Naive B cell (primary cell): ENCODE measurements around the gene RPTOR. TPM values are rescaled to one million over a fixed set of nuclear protein-coding genes. Genes with fewer than 3 reads are reported as not detected.
A peak's percentile ranks its signal among the peaks of the same experiment; 100 is the strongest.

Experiments
- ATAC-seq, 2 donors: fragments of 150-1000 bp; cut with Tn5 transposase; 2 replicates each; pipeline ENCODE4 v1.10.0; 2021; ENCODE audit warnings: low read depth in 2 of 2, mild to moderate bottlenecking in 2 of 2, moderate library complexity in 2 of 2
- DNase-seq: peaks from one replicate; pipeline ENCODE4 v3.0.0; 2022
- H3K27ac Mint-ChIP-seq, 6 donors: one replicate each; pipeline ENCODE4 v1.8.0; 2020 to 2022; ENCODE audit warnings: mild to moderate bottlenecking in 6 of 6, mixed read lengths in 6 of 6, moderate library complexity in 5 of 6, inconsistent platforms in 2 of 6
- H3K27me3 Mint-ChIP-seq, 3 donors: one replicate each; pipeline ENCODE4 v1.8.0; 2021 to 2022; ENCODE audit warnings: mixed read lengths in 3 of 3, mild to moderate bottlenecking in 1 of 3
- H3K36me3 Mint-ChIP-seq, 2 donors: one replicate each; pipeline ENCODE4 v1.8.0; 2020 to 2022; ENCODE audit warnings: mixed read lengths in 2 of 2, inconsistent platforms in 1 of 2, mild to moderate bottlenecking in 1 of 2
- H3K4me1 Mint-ChIP-seq, 3 donors: one replicate each; pipeline ENCODE4 v1.8.0; 2020 to 2022; ENCODE audit warnings: mixed read lengths in 3 of 3, inconsistent platforms in 1 of 3, mild to moderate bottlenecking in 1 of 3, moderate library complexity in 1 of 3
- H3K4me3 Mint-ChIP-seq, 8 donors: one replicate each; pipeline ENCODE4 v1.8.0; 2020 to 2022; ENCODE audit warnings: mild to moderate bottlenecking in 8 of 8, mixed read lengths in 8 of 8, moderate library complexity in 8 of 8, inconsistent platforms in 2 of 8
- H3K9me3 Mint-ChIP-seq, 7 donors: one replicate each; pipeline ENCODE4 v1.8.0; 2020 to 2022; ENCODE audit warnings: mixed read lengths in 7 of 7, mild to moderate bottlenecking in 5 of 7, inconsistent platforms in 2 of 7, moderate library complexity in 1 of 7
- polyA plus RNA-seq, 6 donors: library from polyadenylated mRNA; unstranded; fragments of 300-500 nt; fragmentation: Illumina TruSeq; gene quantifications; one replicate each; pipeline ENCODE4 v1.2.3, GENCODE V29; 2021; ENCODE audit warnings: low read depth in 6 of 6

RPTOR gene
- polyA plus RNA-seq: 10 to 100 TPM in 2 of 6 donors, 1 to 10 TPM in 4; 5.5 to 13.9 (median 9.0) TPM

DNA sequence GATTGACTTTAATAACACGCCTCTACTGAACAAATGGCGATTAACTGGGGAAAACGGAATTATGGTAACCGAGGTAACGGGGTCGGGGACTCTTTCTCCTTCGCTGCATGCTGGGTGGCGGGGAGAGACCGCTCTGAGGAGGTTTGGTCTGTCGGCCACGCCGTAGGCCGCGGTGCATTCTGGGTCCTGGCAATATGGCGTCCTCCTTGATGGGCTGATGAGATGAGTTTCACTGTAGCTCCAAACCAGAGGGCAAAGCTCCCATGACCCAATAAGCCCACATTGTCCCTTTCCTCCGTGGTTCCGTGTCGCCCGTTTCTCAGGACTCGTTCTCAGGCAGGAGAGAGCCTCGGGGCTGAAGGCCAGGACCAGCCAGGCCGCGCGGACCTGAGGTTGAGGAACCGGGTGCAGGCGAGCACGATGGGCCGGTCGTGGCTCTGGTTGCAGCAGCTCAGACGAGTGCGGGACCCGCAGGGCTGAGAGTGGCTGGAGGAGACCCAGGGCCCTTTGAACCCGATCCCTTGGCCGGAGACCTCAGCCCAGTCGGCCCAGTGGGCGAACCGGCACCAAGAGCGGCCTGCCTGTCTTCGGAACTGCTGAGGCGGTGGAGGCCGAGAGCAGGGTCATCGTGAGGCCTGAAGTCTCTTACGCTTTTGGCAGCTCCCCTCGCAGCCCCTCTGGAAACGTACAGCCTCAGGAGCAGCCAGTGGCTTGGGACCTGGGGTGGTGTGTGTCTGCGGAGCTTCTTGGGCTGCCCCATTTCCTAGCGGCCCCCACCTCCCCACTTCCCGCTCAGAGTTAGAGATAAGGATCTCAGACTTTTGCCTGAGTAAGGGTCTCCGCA is at the start of gene RPTOR:
TSS of gene RPTOR (plus strand) at position 184 of the 844 bp plus-strand sequence. CDS start 792 bp downstream, outside the sequence.
- ATAC-seq (peak; percentile 98 to 99), DNase-seq (peak; percentile 85)
- Mint-ChIP-seq H3K27ac (peak within 1 kb of the TSS; percentile 91 to 95 (median 92)), H3K4me3 (peak within 1 kb of the TSS; percentile 86 to 97 (median 92)), H3K27me3 (peaks cover 13 to 15% (median 13%) of the 10 kb centered on the region in 3 donors), H3K36me3 (no peaks in the 10 kb centered on the region), H3K4me1 (peaks cover 18 to 39% (median 28%) of the 10 kb centered on the region in 3 donors), H3K9me3 (no peaks in the 10 kb centered on the region)

GRCh38 chr17:80497726-80498241 is 46.9 kb upstream of the RPTOR start:
- Mint-ChIP-seq H3K4me1 (peaks cover 0 to 5% (median 0%) of the 10 kb centered on the region in 3 donors), H3K27me3 (peaks cover 22 to 39% (median 31%) of the 10 kb centered on the region in 3 donors), H3K9me3 (peaks cover 0 to 5% (median 0%) of the 10 kb centered on the region in 7 donors), H3K36me3 (no peaks in the 10 kb centered on the region), H3K27ac (peak overlapping the region in 2 of 6 donors; percentile 2 to 11), H3K4me3 (no peak overlapping the region)
- no peak for DNase-seq
- no peak for ATAC-seq

DNA sequence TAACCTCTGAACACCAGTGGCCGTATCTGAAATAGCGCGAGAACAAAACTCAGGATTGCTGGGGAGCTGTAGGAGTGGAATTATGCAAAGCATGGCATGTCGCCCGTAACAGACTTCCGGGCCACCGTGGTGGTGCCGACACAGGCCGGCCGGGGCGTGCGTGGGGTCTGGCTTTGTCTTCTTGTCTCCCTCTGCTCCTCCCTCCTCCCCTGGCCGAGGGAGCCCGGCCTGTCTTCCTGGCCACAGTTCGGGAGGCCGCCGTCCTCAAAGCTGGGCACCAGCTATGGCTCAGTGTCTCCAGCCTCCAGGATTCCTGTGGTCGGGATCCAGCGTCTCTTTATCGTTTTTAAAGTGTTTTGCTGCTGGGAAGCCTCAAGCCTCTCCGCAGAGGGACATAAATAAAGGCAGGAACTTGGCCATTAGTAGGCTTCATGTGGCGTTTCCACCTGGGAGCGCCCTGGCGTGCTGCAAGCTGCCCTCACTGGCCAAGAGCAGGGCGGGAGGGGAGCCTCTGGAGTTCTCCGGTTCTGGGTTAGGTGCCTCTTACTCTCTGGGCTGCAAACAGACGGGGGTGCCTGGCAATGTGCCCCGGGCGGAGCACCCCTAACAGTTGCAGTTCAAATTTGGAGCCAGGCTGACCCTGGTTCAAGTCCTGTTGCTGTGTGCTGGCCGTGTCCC is 46.3 kb upstream of the RPTOR start:
- H3K9me3 Mint-ChIP-seq: peaks cover 0 to 5% (median 0%) of the 10 kb centered on the region in 7 donors
- H3K4me3 Mint-ChIP-seq: no peak overlapping the region
- H3K27ac Mint-ChIP-seq: no peak overlapping the region
- DNase-seq: no peak
- H3K4me1 Mint-ChIP-seq: peaks cover 0 to 5% (median 0%) of the 10 kb centered on the region in 3 donors
- peak in 1 of 2 donors; percentile 36 for ATAC-seq
- H3K36me3 Mint-ChIP-seq: no peaks in the 10 kb centered on the region
- H3K27me3 Mint-ChIP-seq: peaks cover 22 to 45% (median 33%) of the 10 kb centered on the region in 3 donors

GRCh38 chr17:80498920-80499410 is 45.7 kb upstream of the RPTOR start:
- H3K27me3 Mint-ChIP-seq: peaks cover 22 to 51% (median 39%) of the 10 kb centered on the region in 3 donors
- no peaks in the 10 kb centered on the region for H3K36me3 Mint-ChIP-seq

GRCh38 chr17:80499560-80499959 is 45.1 kb upstream of the RPTOR start:
- H3K9me3 Mint-ChIP-seq: peaks cover 0 to 5% (median 0%) of the 10 kb centered on the region in 7 donors
- H3K27ac Mint-ChIP-seq: peak overlapping the region in 1 of 6 donors; percentile 28
- peaks cover 22 to 52% (median 45%) of the 10 kb centered on the region in 3 donors for H3K27me3 Mint-ChIP-seq
- ATAC-seq: no peak
- no peaks in the 10 kb centered on the region for H3K36me3 Mint-ChIP-seq
- peaks cover 0 to 5% (median 0%) of the 10 kb centered on the region in 3 donors for H3K4me1 Mint-ChIP-seq
- DNase-seq: no peak
- no peak overlapping the region for H3K4me3 Mint-ChIP-seq

More at GRCh38 chr17:80498920-80499410, 45.7 kb upstream of the RPTOR start:
- Mint-ChIP-seq H3K9me3 (peaks cover 0 to 5% (median 0%) of the 10 kb centered on the region in 7 donors), H3K4me1 (peaks cover 0 to 5% (median 0%) of the 10 kb centered on the region in 3 donors), H3K4me3 (no peak overlapping the region), H3K27ac (no peak overlapping the region)
- no peak for DNase-seq
- ATAC-seq: no peak

- Mint-ChIP-seq H3K36me3 (no peaks in the 10 kb centered on the region), H3K4me3 (no peak overlapping the region), H3K4me1 (peaks cover 0 to 5% (median 0%) of the 10 kb centered on the region in 3 donors), H3K27me3 (peaks cover 22 to 52% (median 44%) of the 10 kb centered on the region in 3 donors), H3K27ac (no peak overlapping the region), H3K9me3 (peaks cover 0 to 5% (median 1%) of the 10 kb centered on the region in 7 donors)
- DNase-seq: no peak
- no peak for ATAC-seq
Observed at GRCh38 chr17:80499961-80500665, 44.5 kb upstream of the RPTOR start.

GRCh38 chr17:80501741-80502577 is 42.7 kb upstream of the RPTOR start:
- Mint-ChIP-seq H3K9me3 (peaks cover 0 to 5% (median 0%) of the 10 kb centered on the region in 7 donors), H3K4me1 (peaks cover 0 to 5% (median 0%) of the 10 kb centered on the region in 3 donors), H3K27me3 (peaks cover 16 to 55% (median 36%) of the 10 kb centered on the region in 3 donors), H3K27ac (no peak overlapping the region), H3K4me3 (no peak overlapping the region), H3K36me3 (no peaks in the 10 kb centered on the region)
- ATAC-seq (no peak), DNase-seq (no peak)

GRCh38 chr17:80502578-80502877 is 42.1 kb upstream of the RPTOR start:
- Mint-ChIP-seq H3K36me3 (no peaks in the 10 kb centered on the region), H3K4me3 (no peak overlapping the region), H3K27ac (no peak overlapping the region), H3K27me3 (peaks cover 17 to 51% (median 30%) of the 10 kb centered on the region in 3 donors), H3K9me3 (peaks cover 0 to 5% (median 0%) of the 10 kb centered on the region in 7 donors), H3K4me1 (peaks cover 0 to 5% (median 0%) of the 10 kb centered on the region in 3 donors)
- no peak for DNase-seq
- no peak for ATAC-seq

GRCh38 chr17:80503031-80503430 is 41.6 kb upstream of the RPTOR start:
- Mint-ChIP-seq H3K27me3 (peaks cover 12 to 46% (median 25%) of the 10 kb centered on the region in 3 donors), H3K4me3 (no peak overlapping the region), H3K9me3 (peaks cover 0 to 1% (median 0%) of the 10 kb centered on the region in 7 donors), H3K27ac (no peak overlapping the region), H3K4me1 (peaks cover 0 to under 1% (median 0%) of the 10 kb centered on the region in 3 donors), H3K36me3 (no peaks in the 10 kb centered on the region)
- DNase-seq (no peak), ATAC-seq (no peak)

DNA sequence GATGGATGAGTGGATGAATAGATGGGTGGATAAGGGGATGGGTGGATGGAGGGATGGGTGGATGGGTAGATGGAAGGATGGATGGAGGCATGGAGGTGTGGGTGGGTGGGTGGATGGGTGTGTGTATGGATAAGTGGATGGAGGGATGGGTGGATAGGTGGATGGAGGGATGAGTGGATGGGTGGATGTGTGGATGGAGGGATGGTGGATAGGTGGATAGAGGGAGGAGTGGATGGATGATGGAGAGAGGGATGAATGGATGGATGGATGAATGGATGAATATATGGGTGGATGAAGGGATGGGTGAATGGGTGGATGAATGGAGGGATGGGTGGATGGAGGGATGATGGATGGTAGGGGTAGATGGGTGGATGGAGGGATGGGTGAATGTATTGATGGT is 40.7 kb upstream of the RPTOR start:
- H3K27me3 Mint-ChIP-seq: peaks cover 12 to 44% (median 22%) of the 10 kb centered on the region in 3 donors
- no peaks in the 10 kb centered on the region for H3K36me3 Mint-ChIP-seq
- H3K4me3 Mint-ChIP-seq: no peak overlapping the region
- ATAC-seq: no peak
- no peak for DNase-seq
- no peaks in the 10 kb centered on the region for H3K4me1 Mint-ChIP-seq
- peaks cover 0 to 1% (median 0%) of the 10 kb centered on the region in 7 donors for H3K9me3 Mint-ChIP-seq
- no peak overlapping the region for H3K27ac Mint-ChIP-seq

GRCh38 chr17:80504686-80505413 is 39.8 kb upstream of the RPTOR start:
- no peaks in the 10 kb centered on the region for H3K4me1 Mint-ChIP-seq
- DNase-seq: no peak
- H3K9me3 Mint-ChIP-seq: peaks cover 0 to 1% (median 0%) of the 10 kb centered on the region in 7 donors
- peak overlapping the region in 1 of 6 donors; percentile 22 for H3K27ac Mint-ChIP-seq
- no peaks in the 10 kb centered on the region for H3K36me3 Mint-ChIP-seq
- H3K4me3 Mint-ChIP-seq: no peak overlapping the region
- H3K27me3 Mint-ChIP-seq: peaks cover 12 to 37% (median 14%) of the 10 kb centered on the region in 3 donors
- ATAC-seq: no peak
